ENCODE results near the gene LMF1.
"Not testable (repeated sequence)": the region's sequence is repeated elsewhere in the genome, so short reads cannot be mapped to it uniquely, and the experiment has no call there.

The LMF1 gene

DNA sequence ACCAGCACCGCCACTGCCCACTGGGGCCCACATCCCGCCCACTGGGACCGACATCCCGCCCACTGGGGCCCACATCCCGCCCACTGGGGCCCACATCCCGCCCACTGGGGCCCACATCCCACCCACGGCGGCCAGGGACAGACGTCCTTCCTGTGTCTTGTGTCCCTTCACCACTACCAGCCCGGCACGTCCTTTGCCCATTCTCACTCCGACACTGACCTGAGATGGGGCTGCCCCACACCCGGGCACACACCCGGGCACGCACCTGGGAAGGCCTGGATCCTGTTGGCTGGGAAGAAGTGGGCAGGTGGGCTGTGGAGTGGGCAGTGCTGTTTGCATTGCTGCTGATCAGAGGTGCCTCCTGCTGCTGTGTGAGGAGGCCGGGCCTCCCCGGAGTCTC is 141.9 kb downstream of the LMF1 start:
- no peak for DNase-seq (ENCODE audit: low spot score)

DNA sequence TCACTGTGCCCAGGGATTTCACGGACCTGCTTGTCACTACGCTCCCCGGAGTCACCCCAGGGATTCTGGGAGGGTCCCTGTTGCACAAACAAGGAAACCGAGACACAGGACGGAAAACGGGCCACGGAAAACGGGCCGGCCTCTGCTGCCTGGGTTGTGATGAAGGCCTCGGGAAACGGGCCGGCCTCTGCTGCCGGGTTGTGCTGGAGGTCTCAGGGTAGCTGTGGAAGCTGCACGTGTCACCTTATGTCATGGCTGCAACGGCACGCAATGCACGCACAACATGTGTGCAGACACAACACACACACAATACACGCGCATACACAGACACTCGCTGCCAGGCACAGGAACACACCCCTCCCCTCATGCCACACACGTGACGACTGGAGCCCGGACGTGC is 143.3 kb downstream of the LMF1 start:
- DNase-seq (ENCODE audit: low spot score): no peak

DNA sequence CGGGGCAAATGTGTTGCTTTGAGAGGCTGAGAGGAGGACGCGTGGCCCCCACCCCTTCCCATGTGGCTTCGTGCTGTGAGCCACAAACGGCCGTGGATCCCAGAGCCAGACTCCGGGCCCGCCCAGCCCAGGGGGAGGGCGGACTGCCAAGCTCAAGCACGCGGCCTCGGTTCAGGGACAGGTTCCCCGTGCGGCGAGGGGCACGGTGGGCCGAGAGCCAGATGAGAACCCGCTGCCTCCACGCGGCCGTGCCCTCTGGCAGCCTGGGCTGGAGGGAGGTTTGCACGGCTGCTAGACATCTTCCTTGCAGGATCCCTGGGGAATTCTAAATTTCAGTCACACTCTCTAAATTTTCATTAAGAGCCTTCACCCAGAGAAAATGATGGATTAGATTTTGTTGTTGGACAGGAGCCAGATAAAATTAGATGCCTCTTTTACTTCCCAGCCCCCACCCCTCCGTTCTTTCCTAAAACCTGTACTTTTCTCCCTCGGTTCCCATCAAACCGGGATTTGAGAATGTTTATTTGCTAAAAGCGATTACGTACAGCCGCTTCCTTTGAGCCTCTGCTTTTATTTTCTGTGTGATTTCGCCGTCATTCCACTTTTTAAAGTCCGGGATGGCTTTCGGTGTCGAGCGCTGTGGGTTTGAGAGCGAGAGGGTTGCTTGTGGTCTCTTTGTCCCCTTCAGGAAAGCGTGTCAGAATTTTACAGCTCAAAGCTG is 145.3 kb downstream of the LMF1 start:
- peak; percentile 26 for DNase-seq (ENCODE audit: low spot score)

DNA sequence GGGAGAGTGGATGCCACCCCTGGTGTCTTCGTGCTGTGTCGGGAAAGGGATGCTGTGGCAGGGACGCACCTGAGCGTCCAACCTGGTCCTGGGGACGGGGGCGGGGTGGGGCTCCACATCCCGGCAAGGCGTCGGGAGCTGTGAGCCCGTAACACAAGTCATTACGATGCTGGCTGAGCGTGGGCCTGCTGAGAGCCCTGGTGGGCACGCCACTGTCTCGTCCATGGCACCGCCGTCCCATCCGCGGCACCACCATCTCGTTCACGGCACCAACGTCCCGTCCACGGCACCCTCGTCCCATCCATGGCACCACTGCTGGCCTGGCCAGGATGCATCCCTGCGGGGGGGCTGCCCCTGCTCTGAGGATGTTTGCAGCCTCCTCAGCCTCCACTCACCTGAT is 146.2 kb downstream of the LMF1 start:
- no peak for DNase-seq (ENCODE audit: low spot score)

DNA sequence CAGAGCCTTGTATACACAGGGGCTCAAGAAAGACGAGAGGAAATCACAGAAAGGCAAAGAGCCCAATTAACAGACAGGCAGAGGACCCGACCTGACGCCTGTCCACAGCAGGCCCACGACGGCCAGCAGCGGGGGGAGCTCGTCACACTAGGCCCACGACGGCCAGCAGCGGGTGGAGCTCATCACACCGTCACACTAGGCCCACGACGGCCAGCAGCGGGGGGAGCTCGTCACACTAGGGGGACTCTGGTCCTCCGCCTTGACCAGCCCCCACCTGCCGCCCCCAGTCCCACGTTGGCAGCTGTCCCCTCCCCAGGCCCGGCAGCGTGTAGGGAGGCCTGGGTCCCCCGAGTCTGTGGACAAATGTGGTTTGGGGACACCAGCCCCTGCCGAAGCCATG is 146.6 kb downstream of the LMF1 start:
- DNase-seq (ENCODE audit: low spot score): no peak

DNA sequence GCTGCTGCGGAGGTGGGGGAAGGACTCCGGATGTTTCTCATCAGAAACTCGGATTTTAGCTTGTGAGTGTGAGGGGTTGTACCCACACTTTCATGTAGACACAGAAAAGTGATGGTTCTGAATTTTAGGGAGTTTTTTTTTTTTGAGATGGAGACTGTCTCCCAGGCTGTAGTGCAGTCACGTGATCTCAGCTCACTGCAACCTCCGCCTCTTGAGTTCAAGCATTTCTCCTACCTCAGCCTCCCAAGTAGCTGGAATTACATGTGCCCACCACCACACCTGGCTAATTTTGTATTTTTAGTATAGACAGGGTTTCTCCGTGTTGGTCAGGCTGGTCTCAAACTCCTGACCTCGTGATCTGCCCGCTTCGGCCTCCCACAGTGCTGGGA is 147.9 kb downstream of the LMF1 start:
- DNase-seq (ENCODE audit: low spot score): no peak

DNA sequence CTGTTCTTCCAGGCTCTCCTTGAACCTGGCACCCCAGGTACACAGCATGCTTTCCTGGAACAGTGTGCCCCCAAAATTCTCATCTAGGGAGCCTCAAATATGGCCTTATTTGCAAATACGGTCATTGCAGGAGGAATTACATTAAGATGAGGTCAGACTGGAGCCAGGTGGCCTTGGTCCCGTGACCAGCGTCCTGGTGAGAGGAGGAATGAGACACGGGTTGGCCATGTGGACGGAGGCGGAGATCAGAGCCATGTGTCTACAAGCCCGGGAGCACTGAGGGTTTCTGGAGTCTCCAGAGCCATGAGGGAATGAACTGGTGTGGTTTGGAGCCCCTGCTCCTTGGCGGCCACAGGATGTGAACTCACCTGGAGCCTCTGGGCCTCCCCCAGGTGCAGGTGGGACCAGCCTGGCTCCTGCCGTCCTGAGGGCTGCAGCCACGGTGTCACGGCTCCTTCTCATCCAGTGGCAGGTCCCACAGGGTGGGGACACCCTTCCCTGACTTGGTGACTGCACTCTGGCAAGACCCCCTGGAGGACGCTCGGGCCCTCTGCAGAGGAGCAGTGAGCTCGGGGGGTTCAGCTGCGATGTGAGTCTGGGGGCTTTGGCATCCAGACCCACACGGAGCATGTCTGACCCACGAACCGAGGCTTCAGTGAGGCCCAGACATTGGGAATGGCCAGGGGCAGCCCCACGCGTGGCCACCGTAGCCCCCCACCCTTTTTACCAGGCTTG is 148.4 kb downstream of the LMF1 start:
- DNase-seq (ENCODE audit: low spot score): no peak

DNA sequence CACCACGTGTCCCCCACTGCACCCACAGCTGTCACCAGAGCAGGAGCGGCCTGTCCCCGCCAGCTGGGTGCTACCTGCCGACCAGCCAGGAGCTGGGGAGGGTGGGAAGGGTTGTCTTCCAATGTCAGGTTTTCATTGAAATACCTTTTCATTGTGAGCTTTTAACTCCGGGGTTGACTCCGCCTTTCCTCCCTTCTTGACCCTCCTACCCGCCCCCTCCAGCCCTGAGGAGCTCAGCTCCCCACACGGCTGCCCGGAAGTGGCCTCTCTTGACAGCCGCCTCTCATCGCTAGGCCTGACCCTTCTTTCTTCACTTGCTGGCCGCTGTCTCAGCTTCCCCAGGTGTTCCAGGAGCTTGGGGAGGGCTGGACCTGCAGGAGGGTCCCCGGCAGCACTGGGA is 149.0 kb downstream of the LMF1 start:
- DNase-seq (ENCODE audit: low spot score): no peak

DNA sequence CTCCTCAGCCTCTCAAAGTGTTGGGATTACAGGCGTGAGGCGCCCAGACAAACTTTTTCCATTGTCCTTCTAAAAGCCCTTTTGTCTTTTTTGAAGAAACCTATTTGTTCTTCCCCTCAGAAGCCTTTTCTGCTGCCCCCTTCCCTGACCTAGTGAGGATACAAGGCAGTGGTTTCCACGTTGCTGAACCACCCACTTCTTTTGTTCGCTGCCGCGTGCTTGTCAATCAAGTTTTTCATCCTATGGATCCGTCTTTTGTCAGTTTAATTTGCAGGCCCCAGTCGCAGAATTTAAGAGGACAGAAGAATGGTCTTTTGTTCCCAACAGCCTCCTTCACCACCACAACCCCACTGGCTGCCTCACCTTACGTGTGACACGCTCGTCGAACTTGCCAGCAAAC is 150.0 kb downstream of the LMF1 start:
- DNase-seq (ENCODE audit: low spot score): no peak

DNA sequence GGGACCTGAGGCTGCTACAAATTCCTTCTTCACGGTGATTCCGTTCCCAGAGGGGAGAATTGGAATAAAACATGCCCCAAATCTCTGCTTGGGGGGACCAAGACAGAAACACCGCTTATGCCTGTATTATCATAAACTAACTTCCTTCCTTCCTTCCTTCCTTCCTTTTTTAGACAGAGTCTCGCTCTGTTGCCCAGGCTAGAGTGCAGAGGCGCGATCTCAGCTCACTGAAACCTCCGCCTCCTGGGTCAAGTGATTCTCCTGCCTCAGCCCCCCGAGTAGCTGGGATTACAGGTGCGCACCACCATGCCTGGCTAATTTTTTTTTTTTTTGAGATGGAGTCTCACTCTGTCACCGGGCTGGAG is 150.8 kb downstream of the LMF1 start:
- DNase-seq (ENCODE audit: low spot score): not testable (repeated sequence)

DNA sequence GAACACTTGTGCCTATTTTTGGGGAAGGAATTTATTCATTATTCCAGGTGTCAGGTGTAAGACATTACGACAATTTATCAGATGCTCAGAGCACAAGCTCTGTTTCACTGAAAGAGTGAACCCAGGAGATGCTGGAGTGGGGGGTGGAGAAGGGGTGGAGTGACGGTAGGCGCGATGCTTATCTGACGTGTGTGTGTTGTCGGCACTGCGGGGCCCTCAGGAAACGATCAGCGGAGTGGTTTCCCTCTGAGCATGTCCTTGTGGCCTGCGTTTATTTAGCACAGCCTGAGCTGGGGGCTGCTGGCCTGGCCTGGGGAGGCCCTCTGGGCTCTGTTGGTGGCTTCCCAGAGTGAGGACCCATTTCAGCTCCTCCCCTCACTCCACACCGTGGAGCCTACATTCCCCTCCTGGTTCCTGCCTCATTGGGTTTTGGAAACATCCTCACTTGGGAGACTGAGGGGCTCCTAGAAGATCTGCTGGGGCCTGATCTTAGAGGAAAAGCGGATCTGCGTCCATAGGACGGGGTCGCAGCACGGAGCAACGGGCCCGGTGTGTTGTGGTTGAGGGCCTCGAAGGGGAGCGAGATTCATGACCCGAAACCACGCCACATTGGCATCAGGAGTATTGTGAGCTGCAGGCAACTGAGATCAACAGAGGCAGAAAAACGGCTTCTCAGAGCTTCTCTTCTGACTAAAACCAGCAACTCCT is 151.3 kb downstream of the LMF1 start:
- DNase-seq (ENCODE audit: low spot score): no peak

DNA sequence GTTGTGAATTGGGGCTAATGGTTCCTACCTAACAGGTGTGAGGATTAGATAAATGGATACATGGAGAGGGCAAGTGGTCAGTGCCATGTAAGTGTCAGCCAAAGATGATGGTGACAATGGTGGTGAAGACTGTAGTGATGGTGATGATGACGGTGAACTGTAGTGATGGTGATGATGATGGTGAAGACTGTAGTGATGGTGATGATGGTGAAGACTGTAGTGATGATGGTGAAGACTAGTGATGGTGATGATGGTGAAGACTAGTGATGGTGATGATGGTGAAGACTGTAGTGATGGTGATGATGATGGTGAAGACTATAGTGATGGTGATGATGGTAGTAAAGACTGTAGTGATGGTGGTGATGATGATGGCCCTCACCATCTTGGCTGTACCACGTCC is 152.2 kb downstream of the LMF1 start:
- no peak for DNase-seq (ENCODE audit: low spot score)

DNA sequence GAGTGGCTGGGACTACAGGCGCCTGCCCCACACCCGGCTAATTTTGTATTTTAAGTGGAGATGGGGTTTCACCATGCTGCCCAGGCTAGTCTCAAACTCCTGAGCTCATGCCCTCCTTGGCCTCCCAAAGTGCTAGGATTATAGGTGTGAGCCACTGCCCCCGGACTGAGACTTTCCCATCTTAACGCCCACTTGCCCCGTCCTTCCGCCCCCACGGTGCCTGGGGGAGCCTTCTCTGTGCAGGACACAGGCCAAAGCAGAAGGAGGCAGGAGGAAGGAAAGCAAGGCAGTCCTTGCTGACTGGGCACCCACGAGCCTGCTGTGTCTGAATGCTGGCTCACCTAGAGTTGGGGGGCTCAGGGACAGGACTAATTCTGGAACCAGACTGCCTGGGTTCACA is 152.7 kb downstream of the LMF1 start:
- DNase-seq (ENCODE audit: low spot score): no peak

DNA sequence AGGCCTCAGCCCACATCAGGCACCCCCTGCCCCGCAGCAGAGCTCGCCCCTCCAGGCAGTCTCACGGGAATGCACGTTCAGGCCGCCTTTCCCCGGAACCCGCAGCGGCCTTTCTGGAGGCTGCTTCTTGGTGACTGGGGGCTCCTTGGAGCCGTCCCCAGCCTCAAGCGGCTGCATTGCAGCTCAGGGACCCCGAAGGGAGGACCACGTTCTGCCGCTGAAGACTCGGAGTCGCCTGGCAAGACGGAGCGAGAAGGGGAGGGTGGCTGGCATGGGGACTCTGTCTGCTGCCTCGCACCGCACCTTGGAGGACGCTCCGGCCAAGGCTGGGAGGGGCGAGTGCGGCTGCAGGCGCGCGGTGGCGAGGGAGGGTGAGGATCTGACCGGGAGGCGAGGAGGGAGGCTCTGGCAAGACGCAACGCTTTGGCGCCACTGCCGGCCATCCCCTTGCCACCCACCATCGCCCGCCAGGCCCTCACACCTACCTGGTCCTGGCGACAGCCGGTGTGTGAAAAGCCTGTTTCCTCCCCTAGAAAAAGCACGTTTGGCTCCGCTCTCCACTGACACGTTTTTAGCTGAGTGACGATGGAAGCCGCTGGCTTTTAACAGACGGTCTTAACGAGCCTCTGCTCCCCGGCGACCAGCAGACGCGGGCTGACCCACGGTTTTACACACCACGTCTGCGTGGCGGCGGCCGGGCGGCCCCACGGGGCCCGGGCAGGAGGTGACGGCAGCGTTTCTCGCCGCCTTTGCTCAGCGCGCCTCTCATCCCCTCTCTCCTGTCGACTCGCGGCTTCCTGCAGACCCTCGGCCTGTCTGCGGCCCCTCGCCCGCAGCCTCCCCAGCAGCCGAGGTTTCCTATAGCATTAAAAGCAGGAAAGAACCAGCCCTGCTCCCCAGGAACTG is 153.5 kb downstream of the LMF1 start:
- DNase-seq (ENCODE audit: low spot score): no peak

DNA sequence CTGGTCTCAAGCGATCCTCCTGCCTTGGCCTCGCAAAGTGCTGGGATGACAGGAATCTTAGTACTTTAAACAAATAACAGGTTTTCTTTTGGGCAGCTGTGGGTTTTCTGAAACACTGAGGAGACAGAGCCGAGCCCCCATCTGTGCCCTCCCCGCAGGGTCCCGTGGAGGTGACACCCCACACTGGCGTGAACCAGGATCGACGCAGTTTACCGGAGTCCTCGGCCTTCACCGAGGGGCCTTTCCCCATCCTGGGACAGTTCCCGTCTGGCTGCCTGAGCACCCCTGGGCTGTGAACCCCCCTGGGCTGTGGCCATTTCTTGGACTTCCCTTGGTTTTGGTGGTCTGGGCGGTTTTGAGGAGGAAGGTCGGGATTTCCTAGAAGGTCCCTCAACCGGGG is 154.9 kb downstream of the LMF1 start:
- no peak for DNase-seq (ENCODE audit: low spot score)

DNA sequence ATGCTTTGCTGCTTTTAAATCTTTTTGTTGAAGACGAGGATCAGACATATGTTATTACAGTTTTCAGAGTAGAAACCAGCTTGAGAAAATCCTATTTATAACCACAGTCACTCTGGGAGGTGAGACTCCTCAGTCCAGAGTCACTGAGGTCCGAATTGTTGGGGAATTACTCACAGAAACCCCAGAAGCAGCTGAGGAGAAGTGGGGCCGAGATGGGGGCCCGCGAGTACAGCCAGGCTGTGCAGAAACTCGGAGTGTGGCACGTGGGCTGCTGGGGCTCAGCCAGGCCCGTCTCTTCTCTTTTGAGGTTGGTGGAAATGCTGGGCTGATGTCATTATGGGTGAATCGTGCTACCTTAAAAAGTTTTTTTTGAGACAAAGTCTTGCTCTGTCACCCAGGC is 155.8 kb downstream of the LMF1 start:
- no peak for DNase-seq (ENCODE audit: low spot score)

DNA sequence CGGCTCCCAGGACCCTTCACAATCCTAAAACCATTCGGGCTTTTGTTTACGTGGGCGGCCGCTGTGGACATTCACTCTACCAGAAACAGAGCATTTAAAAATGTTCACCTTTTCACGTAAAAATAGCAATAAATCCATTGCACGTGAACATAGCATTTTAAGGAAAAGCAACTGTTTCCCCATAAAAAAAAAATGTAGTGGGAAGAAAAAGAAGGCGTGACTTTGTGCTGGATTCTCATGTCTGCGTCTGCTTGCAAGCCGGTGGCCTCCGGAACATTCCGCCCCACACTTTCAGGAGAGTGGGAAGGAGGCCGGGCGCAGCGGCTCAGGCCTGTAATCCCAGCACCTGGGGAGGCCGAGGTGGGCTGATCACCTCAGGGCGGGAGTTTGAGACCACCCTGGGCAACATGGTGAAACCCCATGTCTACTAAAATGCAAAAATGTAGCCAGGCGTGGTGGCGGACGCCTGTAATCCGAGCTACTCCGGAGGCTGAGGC is 156.8 kb downstream of the LMF1 start:
- no peak for DNase-seq (ENCODE audit: low spot score)

DNA sequence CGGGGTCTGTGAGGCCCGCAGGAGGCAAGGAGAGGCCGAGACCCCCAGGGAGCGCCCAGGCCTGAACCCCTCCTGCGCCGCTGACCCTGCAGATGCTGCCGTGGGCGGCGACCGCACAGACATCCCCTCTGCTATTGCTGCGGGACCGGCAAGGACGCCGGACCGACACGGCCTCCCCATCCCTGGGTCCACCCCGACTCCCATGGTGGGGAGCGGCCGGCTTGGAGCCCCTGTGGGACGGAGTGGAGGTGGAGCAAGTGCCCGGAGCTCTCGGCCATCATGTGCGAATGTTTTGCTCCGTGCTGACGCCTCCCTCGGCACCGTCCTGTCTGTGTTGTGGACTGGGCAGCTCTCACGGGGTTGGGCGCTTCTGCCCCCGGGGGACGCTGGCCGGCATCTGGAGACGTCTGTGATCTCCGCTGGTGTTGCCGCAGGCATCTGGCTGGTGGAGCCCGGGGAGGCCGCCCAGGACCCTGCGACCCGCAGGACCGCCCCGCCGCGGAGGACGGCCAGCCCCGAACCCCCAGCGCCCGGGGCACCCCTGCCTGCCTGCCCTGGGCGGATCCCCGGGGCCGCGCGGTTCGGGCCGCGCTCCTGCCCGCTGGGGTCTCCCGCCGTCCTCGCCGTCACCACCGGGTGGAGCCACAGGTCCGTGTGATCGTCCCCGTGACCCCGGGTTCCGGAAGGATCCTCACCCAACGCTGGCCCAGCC is 157.4 kb downstream of the LMF1 start:
- peak; percentile 45 for DNase-seq (ENCODE audit: low spot score)

DNA sequence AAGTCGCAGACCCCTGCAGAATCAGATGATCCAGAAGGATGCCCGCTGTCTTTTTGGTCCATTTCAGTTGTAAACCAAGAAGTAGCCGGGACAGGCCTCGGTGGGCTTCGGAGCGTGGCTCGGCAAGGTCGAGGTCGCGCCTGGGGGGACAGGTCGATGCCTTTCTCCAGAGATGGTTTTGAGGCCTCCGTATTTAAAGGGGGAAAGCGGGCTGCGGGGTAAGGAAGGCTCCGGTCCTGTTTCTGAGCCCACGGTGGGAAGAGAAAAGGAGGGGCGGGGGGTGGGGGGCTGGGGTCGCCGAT is 162.7 kb downstream of the LMF1 start:
- DNase-seq (ENCODE audit: low spot score): no peak

DNA sequence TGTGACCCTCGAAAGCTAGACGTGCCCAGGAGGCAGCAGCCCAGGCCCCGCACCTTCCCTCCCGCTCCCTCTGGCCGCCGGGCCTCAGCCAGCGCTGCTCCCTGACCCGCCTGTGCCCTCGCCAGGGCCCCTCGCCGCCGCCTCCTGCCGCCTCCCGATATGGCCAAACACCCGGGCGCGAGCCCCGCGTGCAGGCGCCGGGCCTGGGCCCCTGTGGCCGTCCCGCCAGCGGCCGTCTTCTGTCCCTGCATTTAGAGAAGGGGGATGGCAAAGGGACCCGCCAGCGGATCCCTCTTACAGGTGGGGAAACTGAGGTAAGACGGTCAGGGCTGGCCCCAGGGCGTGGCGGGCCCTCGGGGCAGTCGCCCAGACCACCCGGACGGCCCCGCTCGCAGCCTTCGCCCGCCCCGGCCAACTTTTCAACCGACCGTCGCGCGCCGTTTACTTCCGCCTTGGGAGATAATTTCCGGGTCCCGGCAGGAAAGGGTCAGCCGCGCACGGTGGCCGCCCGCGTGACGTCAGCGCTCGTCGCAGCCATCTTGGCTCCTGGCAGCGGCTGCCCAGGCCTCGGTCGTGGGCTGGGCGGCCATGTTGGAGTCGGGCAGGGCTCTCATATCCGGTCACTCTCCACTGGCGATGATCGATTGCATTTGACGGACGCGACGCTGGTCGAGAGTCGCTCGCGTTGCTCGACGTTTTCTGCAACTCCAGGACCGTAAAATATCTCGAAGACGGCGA is 163.3 kb downstream of the LMF1 start:
- DNase-seq (ENCODE audit: low spot score): peak; percentile 86

DNA sequence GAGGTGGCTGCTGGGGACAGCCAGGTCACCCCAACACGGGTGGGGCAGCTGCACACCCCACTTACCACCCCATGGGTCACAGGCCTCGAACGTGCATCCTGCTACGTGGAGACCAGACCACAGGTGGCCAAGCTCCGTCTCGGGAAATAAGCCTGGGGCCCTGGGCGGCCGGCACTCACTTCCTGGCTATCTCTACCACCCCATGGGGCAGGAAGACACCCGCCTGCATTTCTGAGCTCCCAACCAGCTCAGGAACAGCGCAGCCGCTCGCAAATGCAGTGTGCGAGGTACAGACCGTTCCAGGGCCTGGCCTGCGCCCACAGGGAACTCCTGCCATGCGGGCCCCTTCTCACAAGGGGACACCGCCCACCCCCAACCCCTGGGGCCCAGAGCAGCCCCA is 165.3 kb downstream of the LMF1 start:
- DNase-seq (ENCODE audit: low spot score): no peak

Measured in globus pallidus (tissue), 1 donor.